Panc1 (cell line): ENCODE results near the gene NPHP3. TPM values are rescaled to one million over a fixed set of nuclear protein-coding genes. Genes with fewer than 3 reads are reported as not detected.
A peak's percentile ranks its signal among the peaks of the same experiment; 100 is the strongest.

Experiments
- ATAC-seq: fragments of 200-7000 bp; cut with Tn5 transposase; 2 replicates; pipeline ENCODE4 v1.9.1; 2020; ENCODE audit warnings: mild to moderate bottlenecking, moderate library complexity
- BruUV-seq: library from RNA; stranded (reverse); fragments of 400-500 nt; replicated peaks from 2 replicates; lab custom pipeline; 2021; lab: Mats Ljungman, UMichigan
- CTCF ChIA-PET: fragments of 300-600 bp; sonication (Branson Sonifier 250); formaldehyde crosslinking; loops from one replicate; lab custom pipeline; 2022; ENCODE audit warnings: antibody characterized with exemption; lab: Charles Lee
- POLR2A ChIA-PET: fragments of 300-600 bp; sonication (Branson Sonifier 250); formaldehyde crosslinking; loops from one replicate; lab custom pipeline; 2022; ENCODE audit warnings: antibody characterized with exemption; lab: Charles Lee
- DNase-seq: peaks from one replicate; pipeline ENCODE4 v3.0.0-alpha.2; 2010; ENCODE audit warnings: low read depth, low spot score
- H3K27ac ChIP-seq: 2 replicates; pipeline ENCODE4 v1.5.1; 2011; ENCODE audit warnings: mild to moderate bottlenecking, low read length, inconsistent platforms
- H3K27me3 ChIP-seq: fragments of 200-500 bp; sonication (Bioruptor generic); 2 replicates; pipeline ENCODE4 v1.6.0; 2014; ENCODE audit warnings: low read length, inconsistent platforms; ENCODE audit not compliant: control insufficient read depth, insufficient read depth
- H3K36me3 ChIP-seq: fragments of 200-500 bp; sonication (Bioruptor generic); 2 replicates; pipeline ENCODE4 v1.5.1; 2014; ENCODE audit warnings: inconsistent platforms, mild to moderate bottlenecking, low read length, moderate library complexity; ENCODE audit not compliant: control insufficient read depth, insufficient read depth
- H3K4me1 ChIP-seq: 2 replicates; pipeline ENCODE4 v1.5.1; 2011; ENCODE audit warnings: inconsistent platforms, mild to moderate bottlenecking, low read length, moderate library complexity; ENCODE audit not compliant: control insufficient read depth, insufficient read depth
- H3K4me3 ChIP-seq, 2 experiments: 2 replicates each; pipeline ENCODE4 v1.5.1; 2011 to 2012; ENCODE audit warnings: low read depth in 2 of 2, low read length in 2 of 2, mild to moderate bottlenecking in 2 of 2, inconsistent platforms in 1 of 2, moderate library complexity in 1 of 2
- H3K9me3 ChIP-seq: fragments of 200-500 bp; sonication (Bioruptor generic); 2 replicates; pipeline ENCODE4 v1.5.1; 2014; ENCODE audit warnings: low read depth, mild to moderate bottlenecking, inconsistent platforms, low read length, moderate library complexity; ENCODE audit not compliant: control insufficient read depth, insufficient read depth
- CTCF ChIP-seq: fragments of 450-650 bp; IDR thresholded peaks from 2 replicates; pipeline ENCODE4 v1.5.1; 2017; ENCODE audit warnings: mild to moderate bottlenecking
- REST ChIP-seq, 2 experiments: IDR thresholded peaks; 2 replicates each; pipeline ENCODE4 v1.6.1; 2011 to 2012; ENCODE audit warnings: low read depth in 2 of 2, control low read depth in 1 of 2, low read length in 1 of 2, mild to moderate bottlenecking in 1 of 2, moderate library complexity in 1 of 2; ENCODE audit not compliant: insufficient read depth in 1 of 2
- TCF7L2 ChIP-seq: IDR thresholded peaks from 2 replicates; pipeline ENCODE4 v1.6.1; 2011; ENCODE audit warnings: mild to moderate bottlenecking, low read depth, low read length, inconsistent platforms
- in situ Hi-C: cut with HindIII; loops from 2 replicates; pipeline ENCODE4 v1.10.0; 2016; ENCODE audit warnings: low sequenced_read_pairs, low pct_unique_long_range_greater_than_20kb
- intact Hi-C: fragments of 100-400 bp; cut with micrococcal nuclease; formaldehyde crosslinking; loops from one replicate; pipeline ENCODE4 v1.10.0; 2022; ENCODE audit not compliant: unreplicated experiment
- total RNA-seq: library from RNA; stranded (reverse); gene quantifications from one replicate; pipeline ENCODE4 v1.2.1, GENCODE V29; 2021; ENCODE audit not compliant: unreplicated experiment

NPHP3 gene
- total RNA-seq, 1 experiment from 2014 or later = 34.0 TPM

- TF ChIP-seq REST (IDR thresholded peaks at IDR 0.05; ENCODE audit: insufficient read depth in 1 of 2, low read depth in 2 of 2, low read length in 1 of 2) = no peak
- no peaks in the 10 kb centered on the region for H3K27me3 ChIP-seq
- peaks cover 2% of the 10 kb centered on the region; the same call in 1 of the 2 replicates for H3K4me1 ChIP-seq
- H3K36me3 ChIP-seq = no peaks in the 10 kb centered on the region; the same call in 1 of the 2 replicates
- no peak for DNase-seq
- in situ Hi-C loops = no loop called here
- ATAC-seq = no peak
- H3K4me3 ChIP-seq = no peak overlapping the region
- intact Hi-C loops = no loop called here
- ChIA-PET POLR2A (no interaction called here), CTCF (interaction anchor here (1.2 to 1.9 kb wide), 2 partner anchors 107 to 110 kb away, joined by 6 to 12 read pairs; no protein-coding TSS in a partner anchor)
- no peak overlapping the region for H3K27ac ChIP-seq
- BruUV-seq = no TSS peak
- H3K9me3 ChIP-seq = no peaks in the 10 kb centered on the region
Observed at GRCh38 chr3:132643366-132643765, 78.8 kb downstream of the NPHP3 start.

- no TSS peak for BruUV-seq
- ATAC-seq (no peak), DNase-seq (no peak)
- intact Hi-C loops = loop anchor here (1.0 kb wide), 1 partner anchor 106 kb away; no protein-coding TSS in a partner anchor
- H3K4me3 ChIP-seq = no peak overlapping the region
- POLR2A ChIA-PET = no interaction called here
- CTCF ChIA-PET = interaction anchor here (0.6 to 2.7 kb wide), 4 partner anchors 17 to 109 kb away, joined by 3 to 13 read pairs (median 8); partner anchors contain the start of gene ACAD11
- no peak overlapping the region for H3K27ac ChIP-seq
- no peaks in the 10 kb centered on the region for H3K9me3 ChIP-seq
- H3K36me3 ChIP-seq = no peaks in the 10 kb centered on the region; the same call in 1 of the 2 replicates
- TF ChIP-seq CTCF = peak; percentile 58; the same call in 1 of the 2 replicates
- TF ChIP-seq TCF7L2 = no peak
- peaks cover 2% of the 10 kb centered on the region; the same call in 1 of the 2 replicates for H3K4me1 ChIP-seq
- H3K27me3 ChIP-seq = no peaks in the 10 kb centered on the region
- in situ Hi-C loops = no loop called here
Observed at GRCh38 chr3:132642539-132642847, 79.7 kb downstream of the NPHP3 start.

GRCh38 chr3:132641837-132642538, 80.2 kb downstream of the NPHP3 start:
- ATAC-seq (peak; percentile 82), DNase-seq (no peak)
- in situ Hi-C loops (no loop called here), intact Hi-C loops (loop anchor here (1.0 to 2.0 kb wide), 2 partner anchors 106 to 289 kb away; no protein-coding TSS in a partner anchor)
- ChIA-PET POLR2A (no interaction called here), CTCF (interaction anchor here (0.6 to 2.7 kb wide), 5 partner anchors 17 to 109 kb away, joined by 3 to 13 read pairs (median 8); partner anchors contain the start of gene ACAD11)
- Histone ChIP-seq H3K9me3 (no peaks in the 10 kb centered on the region), H3K36me3 (no peaks in the 10 kb centered on the region; the same call in 1 of the 2 replicates), H3K27ac (no peak overlapping the region), H3K4me1 (peaks cover 2% of the 10 kb centered on the region; the same call in 1 of the 2 replicates), H3K4me3 (no peak overlapping the region), H3K27me3 (no peaks in the 10 kb centered on the region)
- BruUV-seq = no TSS peak
- TF ChIP-seq CTCF (peak; percentile 80; the same call in 1 of the 2 replicates), TCF7L2 (no peak), REST (IDR thresholded peaks at IDR 0.05; ENCODE audit: insufficient read depth in 1 of 2, low read depth in 2 of 2, low read length in 1 of 2) (no peak)
